ENCODE measurements around the gene ZNF212. TPM values are rescaled to one million over a fixed set of nuclear protein-coding genes. Genes with fewer than 3 reads are reported as not detected.

Gene ZNF212
- polyA plus RNA-seq, 1 donor from 2014 or later = 12.2 TPM

GRCh38 chr7:149289856-149290255 is 50.4 kb downstream of the ZNF212 start:
- H3K9me2 ChIP-seq (ENCODE audit: insufficient read depth, low read length) = no peaks in the 10 kb centered on the region
- H3K27ac ChIP-seq (ENCODE audit: low read length) = no peak overlapping the region
- no peak overlapping the region for H3K9ac ChIP-seq (ENCODE audit: low read length)
- H3K4me2 ChIP-seq (ENCODE audit: low read length) = no peak overlapping the region
- no peaks in the 10 kb centered on the region for H3K79me2 ChIP-seq (replicated peaks; ENCODE audit: insufficient read depth, low read length)
- H3K9me3 ChIP-seq (ENCODE audit: low read length) = no peaks in the 10 kb centered on the region
- no peak overlapping the region for H2AFZ ChIP-seq (ENCODE audit: low read depth, low read length)
- H3F3A ChIP-seq (ENCODE audit: insufficient read depth, low read length, poor library complexity, severe bottlenecking) = no peaks in the 10 kb centered on the region
- peaks cover 3% of the 10 kb centered on the region for H3K27me3 ChIP-seq (ENCODE audit: insufficient read depth, low read depth, low read length)
- TF ChIP-seq TAF1 (IDR thresholded peaks at IDR 0.05; ENCODE audit: low read depth) (no peak), POLR2AphosphoS5 (IDR thresholded peaks at IDR 0.05) (no peak), SMC3 (conservative IDR thresholded peaks at IDR 0.05; ENCODE audit: poor library complexity) (no peak), MXI1 (conservative IDR thresholded peaks at IDR 0.05; ENCODE audit: poor library complexity, severe bottlenecking) (no peak), REST (IDR thresholded peaks at IDR 0.05; ENCODE audit: borderline replicate concordance) (no peak), CTCF (IDR thresholded peaks at IDR 0.05; ENCODE audit: poor library complexity, severe bottlenecking) (no peak), RAD21 (conservative IDR thresholded peaks at IDR 0.05) (no peak), EP300 (conservative IDR thresholded peaks at IDR 0.05; ENCODE audit: poor library complexity, severe bottlenecking) (no peak), EZH2 (IDR thresholded peaks at IDR 0.05; ENCODE audit: borderline replicate concordance, insufficient read depth, low read length, poor library complexity, severe bottlenecking) (no peak)
- H3K4me3 ChIP-seq (ENCODE audit: low read length) = no peak overlapping the region
- no peaks in the 10 kb centered on the region for H3K36me3 ChIP-seq (ENCODE audit: insufficient read depth, low read length)
- no peaks in the 10 kb centered on the region for H4K20me1 ChIP-seq (ENCODE audit: insufficient read depth)

- TF ChIP-seq SMC3 (conservative IDR thresholded peaks at IDR 0.05; ENCODE audit: poor library complexity) (no peak), REST (IDR thresholded peaks at IDR 0.05; ENCODE audit: borderline replicate concordance) (no peak), EP300 (conservative IDR thresholded peaks at IDR 0.05; ENCODE audit: poor library complexity, severe bottlenecking) (no peak), EZH2 (IDR thresholded peaks at IDR 0.05; ENCODE audit: borderline replicate concordance, insufficient read depth, low read length, poor library complexity, severe bottlenecking) (no peak), RAD21 (conservative IDR thresholded peaks at IDR 0.05) (no peak), CTCF (IDR thresholded peaks at IDR 0.05; ENCODE audit: poor library complexity, severe bottlenecking) (no peak), TAF1 (IDR thresholded peaks at IDR 0.05; ENCODE audit: low read depth) (no peak), POLR2AphosphoS5 (IDR thresholded peaks at IDR 0.05) (no peak), MXI1 (conservative IDR thresholded peaks at IDR 0.05; ENCODE audit: poor library complexity, severe bottlenecking) (no peak)
- H3K27ac ChIP-seq (ENCODE audit: low read length) = no peak overlapping the region
- H3K9me2 ChIP-seq (ENCODE audit: insufficient read depth, low read length) = no peaks in the 10 kb centered on the region
- H3K79me2 ChIP-seq (replicated peaks; ENCODE audit: insufficient read depth, low read length) = no peaks in the 10 kb centered on the region
- no peak overlapping the region for H3K4me3 ChIP-seq (ENCODE audit: low read length)
- no peaks in the 10 kb centered on the region for H4K20me1 ChIP-seq (ENCODE audit: insufficient read depth)
- H3K9ac ChIP-seq (ENCODE audit: low read length) = no peak overlapping the region
- no peaks in the 10 kb centered on the region for H3K27me3 ChIP-seq (ENCODE audit: insufficient read depth, low read depth, low read length)
- no peak overlapping the region for H2AFZ ChIP-seq (ENCODE audit: low read depth, low read length)
- no peak overlapping the region for H3K4me2 ChIP-seq (ENCODE audit: low read length)
- no peaks in the 10 kb centered on the region for H3K9me3 ChIP-seq (ENCODE audit: low read length)
- no peaks in the 10 kb centered on the region for H3K36me3 ChIP-seq (ENCODE audit: insufficient read depth, low read length)
- no peaks in the 10 kb centered on the region for H3F3A ChIP-seq (ENCODE audit: insufficient read depth, low read length, poor library complexity, severe bottlenecking)
These were observed 51.8 kb downstream of the ZNF212 start for GRCh38 chr7:149291036-149291780.

Data from neural cell (in vitro differentiated cells).